GM12878 (cell line): Measurements from ENCODE around the gene CDKN1C. TPM values are rescaled to one million over a fixed set of nuclear protein-coding genes. Genes with fewer than 3 reads are reported as not detected.

Experiments
- ATAC-seq: fragments of 200-7000 bp; cut with Tn5 transposase; 3 replicates; pipeline ENCODE4 v1.9.1; 2020; ENCODE audit warnings: mild to moderate bottlenecking, moderate library complexity
- BruUV-seq: library from RNA; stranded (reverse); fragments of 400-500 nt; replicated peaks from 2 replicates; lab custom pipeline; 2021; lab: Mats Ljungman, UMichigan
- CTCF ChIA-PET: fragments of 300-600 bp; sonication (Branson Sonifier 250); formaldehyde crosslinking; extraction: SDS; loops from one replicate; lab custom pipeline; 2021; ENCODE audit warnings: inconsistent platforms; lab: Yijun Ruan, JAX
- POLR2A ChIA-PET: fragments of 350-600 bp; formaldehyde crosslinking; extraction: SDS; loops from one replicate; lab custom pipeline; 2021; ENCODE audit warnings: inconsistent platforms; lab: Charles Lee
- RAD21 ChIA-PET: fragments of 300-600 bp; sonication (Branson Sonifier 250); formaldehyde crosslinking; loops from one replicate; lab custom pipeline; 2023; ENCODE audit warnings: antibody characterized with exemption; ENCODE audit not compliant: unreplicated experiment; lab: Charles Lee
- SMC1A ChIA-PET: fragments of 300-600 bp; sonication (Branson Sonifier 250); formaldehyde crosslinking; loops from one replicate; lab custom pipeline; 2023; ENCODE audit not compliant: unreplicated experiment, uncharacterized antibody; lab: Charles Lee
- DNase-seq: peaks from one replicate; pipeline ENCODE4 v3.0.0-alpha.2; 2011; ENCODE audit warnings: low read depth, low spot score
- FAIRE-seq: peaks from 3 replicates; lab custom pipeline; 2011; peaks lifted over from hg19 to GRCh38; lab: Jason Lieb, UNC
- H2AFZ ChIP-seq: 2 replicates; pipeline ENCODE4 v1.6.0; 2011; ENCODE audit warnings: low read depth, low read length, control low read depth; ENCODE audit not compliant: control insufficient read depth
- H3K27ac ChIP-seq: 2 replicates; pipeline ENCODE4 v1.5.1; 2011; ENCODE audit warnings: control low read depth; ENCODE audit not compliant: control insufficient read depth, insufficient read depth
- H3K27me3 ChIP-seq, 2 experiments: replicated peaks in 1 of 2; 2 replicates each; pipeline versions ENCODE4 v1.6.0 to v1.6.1; 2011; ENCODE audit warnings: low read length in 1 of 2; ENCODE audit not compliant: control insufficient read depth in 2 of 2, insufficient read depth in 2 of 2
- H3K36me3 ChIP-seq, 2 experiments: 2 replicates each; pipeline ENCODE4 v1.5.1; 2011; ENCODE audit warnings: low read length in 1 of 2; ENCODE audit not compliant: control insufficient read depth in 2 of 2, insufficient read depth in 2 of 2
- H3K4me1 ChIP-seq: 2 replicates; pipeline ENCODE4 v1.6.1; 2011; ENCODE audit warnings: mild to moderate bottlenecking, low read length, moderate library complexity, mixed read lengths; ENCODE audit not compliant: control insufficient read depth, insufficient read depth
- H3K4me2 ChIP-seq: 2 replicates; pipeline ENCODE4 v1.6.0; 2011; ENCODE audit warnings: control low read depth; ENCODE audit not compliant: control insufficient read depth, insufficient read depth
- H3K4me3 ChIP-seq: fragments of 200-600 bp; sonication (generic); 2 replicates; pipeline ENCODE4 v1.5.1; 2016
- H3K79me2 ChIP-seq: 2 replicates; pipeline ENCODE4 v1.6.0; 2011; ENCODE audit warnings: low read length; ENCODE audit not compliant: control insufficient read depth, insufficient read depth
- H3K9ac ChIP-seq: 2 replicates; pipeline ENCODE4 v1.8.0; 2011; ENCODE audit warnings: low read length, control low read depth, mixed read lengths; ENCODE audit not compliant: control insufficient read depth, insufficient read depth
- H3K9me3 ChIP-seq: replicated peaks from 3 replicates; pipeline ENCODE4 v1.5.1; 2011; ENCODE audit warnings: mild to moderate bottlenecking, low read length; ENCODE audit not compliant: control insufficient read depth, insufficient read depth
- H4K20me1 ChIP-seq: 2 replicates; pipeline ENCODE4 v1.6.0; 2011; ENCODE audit not compliant: control insufficient read depth, insufficient read depth
- CBFB ChIP-seq: IDR thresholded peaks from 2 replicates; pipeline ENCODE4 v1.6.1; 2016; ENCODE audit warnings: antibody characterized with exemption, low read depth
- ETV6 ChIP-seq, 2 experiments: fragments of 450-650 bp in 1 of 2; IDR thresholded peaks in 1 of 2; conservative IDR thresholded peaks in 1 of 2; 2 replicates each; pipeline ENCODE4 v1.6.1; 2014; ENCODE audit warnings: antibody characterized with exemption in 1 of 2, borderline replicate concordance in 1 of 2, low read depth in 1 of 2, mild to moderate bottlenecking in 1 of 2, moderate library complexity in 1 of 2
- FOXK2 ChIP-seq: fragments of 450-650 bp; IDR thresholded peaks from 2 replicates; pipeline ENCODE4 v1.6.1; 2017; ENCODE audit warnings: mild to moderate bottlenecking, moderate library complexity
- GABPA ChIP-seq: IDR thresholded peaks from 2 replicates; pipeline ENCODE4 v1.6.1; 2014; ENCODE audit warnings: antibody characterized with exemption, low read depth, mild to moderate bottlenecking, inconsistent platforms
- GATAD2B ChIP-seq: fragments of 450-650 bp; conservative IDR thresholded peaks from 2 replicates; pipeline ENCODE4 v1.6.1; 2017; ENCODE audit warnings: low read depth, mild to moderate bottlenecking, moderate library complexity
- NR2C2 ChIP-seq: IDR thresholded peaks from 2 replicates; pipeline ENCODE4 v1.6.1; 2011; ENCODE audit warnings: borderline replicate concordance, low read depth; ENCODE audit not compliant: control insufficient read depth, insufficient read length
- POLR2AphosphoS5 ChIP-seq: IDR thresholded peaks from 2 replicates; pipeline ENCODE4 v1.6.1; 2011; ENCODE audit warnings: mild to moderate bottlenecking, low read length, inconsistent platforms
- RB1 ChIP-seq: fragments of 450-650 bp; formaldehyde crosslinking; IDR thresholded peaks from 2 replicates; pipeline ENCODE4 v1.6.1; 2017; ENCODE audit warnings: mild to moderate bottlenecking, borderline replicate concordance
- SMARCA5 ChIP-seq: fragments of 450-650 bp; IDR thresholded peaks from 2 replicates; pipeline ENCODE4 v1.6.1; 2017; ENCODE audit warnings: mild to moderate bottlenecking
- SREBF2 ChIP-seq: IDR thresholded peaks from 2 replicates; pipeline ENCODE4 v1.6.1; 2012; ENCODE audit warnings: mild to moderate bottlenecking, low read length
- WGBS: methylation state at CpG from one replicate; pipeline ENCODE4 v1.1.6; 2016; ENCODE audit warnings: low lambda C conversion rate; ENCODE audit not compliant: insufficient replicate concordance, insufficient coverage; ENCODE audit errors: missing lambda C conversion rate; 5-methylcytosine and 5-hydroxymethylcytosine counted together
- in situ Hi-C: fragments of 300-500 bp; cut with MboI; formaldehyde crosslinking; loops from 9 replicates; pipeline ENCODE4 v1.14.3; 2018; ENCODE audit warnings: mixed read lengths
- intact Hi-C: fragments of 100-400 bp; cut with micrococcal nuclease; formaldehyde crosslinking; loops from one replicate; pipeline ENCODE4 v1.14.2; 2022; ENCODE audit not compliant: unreplicated experiment
- polyA plus RNA-seq, 11 experiments: library from polyadenylated mRNA; depleted of rRNA in 4 of 11; unstranded in 6 of 11; stranded (reverse) in 5 of 11; fragments of >200 nt; fragmentation: Nextera tagmentation in 4 of 11; fragmentation: Illumina TruSeq in 1 of 11; extraction: Ambion mirVana in 4 of 11; extraction: Trizol in 1 of 11; gene quantifications; 1 replicate in 1 of 11; 2 replicates in 10 of 11; pipeline versions ENCODE4 v1.2.1 to v1.2.3, GENCODE V29; 2011 to 2016; ENCODE audit warnings: inconsistent platforms in 2 of 11, missing spikeins in 2 of 11, low read depth in 1 of 11
- total RNA-seq, 4 experiments: library from RNA; depleted of rRNA in 3 of 4; stranded (reverse); fragments of >200 nt in 3 of 4; fragmentation: Illumina TruSeq in 1 of 4; extraction: Trizol in 1 of 4; gene quantifications; 2 replicates each; pipeline versions ENCODE4 v1.2.1 to v1.2.3, GENCODE V29; 2013 to 2021
- TF ChIP-seq, protein P1 (sequence below): fragments of 450-650 bp; conservative IDR thresholded peaks from 2 replicates; pipeline ENCODE4 v1.6.1; 2017; ENCODE audit warnings: mild to moderate bottlenecking, moderate library complexity

Gene CDKN1C
- total and polyA plus RNA-seq, 10 of the 15 experiments (the other 5 are each of a cell fraction or from before 2014, with no cell fraction given): 0.05 to 0.21 (median 0.14) TPM; not detected in 7

DNA sequence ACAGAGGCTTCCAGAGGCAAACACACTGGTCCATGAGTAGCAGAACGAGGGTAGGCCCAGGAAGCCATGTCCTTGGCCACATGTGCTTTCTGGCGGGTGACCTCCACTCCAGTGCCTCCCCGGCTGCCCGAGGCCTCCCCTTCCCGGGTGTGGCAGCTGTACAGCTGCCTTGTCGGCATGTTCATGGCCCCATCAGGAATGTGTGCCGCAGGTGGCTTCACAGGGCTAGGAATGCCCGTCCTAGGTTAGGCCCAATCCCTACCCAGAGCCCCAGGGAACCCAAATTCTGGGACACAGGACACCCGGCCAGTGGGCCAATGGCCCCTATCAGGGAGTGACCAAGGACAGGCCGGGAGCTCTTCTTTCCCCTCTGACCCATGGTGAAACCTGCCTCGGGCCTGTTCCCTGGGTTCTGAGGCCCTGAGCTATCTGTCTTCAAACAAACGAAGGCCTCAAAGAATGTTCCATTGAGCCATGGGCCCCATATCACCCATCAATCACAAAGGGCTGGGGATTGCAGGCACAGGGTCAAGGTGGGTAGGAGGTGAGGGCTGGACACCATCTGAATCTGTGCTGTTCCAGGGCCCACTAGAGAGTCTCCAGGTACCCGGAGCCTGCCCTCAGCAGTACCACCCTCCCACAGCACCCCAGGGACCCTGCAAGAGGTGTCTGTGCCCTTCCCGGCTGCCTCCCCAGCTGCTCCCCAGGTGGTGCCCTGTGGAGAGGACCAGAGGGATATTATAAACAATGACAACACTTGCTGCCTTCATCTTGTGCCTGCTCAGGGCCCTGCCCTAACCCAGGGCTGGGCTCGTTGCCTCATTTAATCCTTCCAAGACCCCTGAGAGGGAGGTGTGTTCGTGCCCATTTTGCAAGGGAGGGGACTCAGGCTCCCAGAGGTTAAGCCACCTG, 4.0 kb upstream of the CDKN1C start:
- no peak for TF ChIP-seq SMARCA5
- TF ChIP-seq, protein P1, sequence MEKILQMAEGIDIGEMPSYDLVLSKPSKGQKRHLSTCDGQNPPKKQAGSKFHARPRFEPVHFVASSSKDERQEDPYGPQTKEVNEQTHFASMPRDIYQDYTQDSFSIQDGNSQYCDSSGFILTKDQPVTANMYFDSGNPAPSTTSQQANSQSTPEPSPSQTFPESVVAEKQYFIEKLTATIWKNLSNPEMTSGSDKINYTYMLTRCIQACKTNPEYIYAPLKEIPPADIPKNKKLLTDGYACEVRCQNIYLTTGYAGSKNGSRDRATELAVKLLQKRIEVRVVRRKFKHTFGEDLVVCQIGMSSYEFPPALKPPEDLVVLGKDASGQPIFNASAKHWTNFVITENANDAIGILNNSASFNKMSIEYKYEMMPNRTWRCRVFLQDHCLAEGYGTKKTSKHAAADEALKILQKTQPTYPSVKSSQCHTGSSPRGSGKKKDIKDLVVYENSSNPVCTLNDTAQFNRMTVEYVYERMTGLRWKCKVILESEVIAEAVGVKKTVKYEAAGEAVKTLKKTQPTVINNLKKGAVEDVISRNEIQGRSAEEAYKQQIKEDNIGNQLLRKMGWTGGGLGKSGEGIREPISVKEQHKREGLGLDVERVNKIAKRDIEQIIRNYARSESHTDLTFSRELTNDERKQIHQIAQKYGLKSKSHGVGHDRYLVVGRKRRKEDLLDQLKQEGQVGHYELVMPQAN: no peak
- TF ChIP-seq NR2C2: no peak
- TF ChIP-seq RB1: no peak
- no peak for TF ChIP-seq CBFB
- no peak for TF ChIP-seq ETV6 (conservative IDR thresholded peaks at IDR 0.05 in 1 of 2, IDR thresholded peaks at IDR 0.05 in 1 of 2; ENCODE audit: borderline replicate concordance in 1 of 2, low read depth in 1 of 2)
- TF ChIP-seq FOXK2: no peak
- no peak for TF ChIP-seq GATAD2B
- TF ChIP-seq SREBF2: no peak
- no peak for TF ChIP-seq GABPA
- no peak for TF ChIP-seq POLR2AphosphoS5
- H3K36me3 ChIP-seq: no peaks in the 10 kb centered on the region
- POLR2A ChIA-PET: interaction anchor here (1.2 kb wide), 1 partner anchor 356 kb away, joined by 3 read pairs; no protein-coding TSS in a partner anchor
- intact Hi-C loops: loop anchor here (2.0 kb wide), 1 partner anchor 193 kb away; no protein-coding TSS in a partner anchor
- in situ Hi-C loops: loop anchor here (5.0 kb wide), 1 partner anchor 357 kb away; no protein-coding TSS in a partner anchor
- H3K9ac ChIP-seq: no peak overlapping the region
- no peak overlapping the region for H3K4me3 ChIP-seq
- ATAC-seq (no peak), FAIRE-seq (no peak), DNase-seq (no peak)
- H3K9me3 ChIP-seq: no peaks in the 10 kb centered on the region
- RAD21 ChIA-PET: interaction anchor here (8.3 kb wide), 1 partner anchor 356 kb away, joined by 151 read pairs; no protein-coding TSS in a partner anchor
- WGBS: 19% methylated on average over 16 of the region's 16 CpGs
- peaks cover 10% of the 10 kb centered on the region for H3K4me1 ChIP-seq
- no peak overlapping the region for H3K4me2 ChIP-seq
- H4K20me1 ChIP-seq: no peaks in the 10 kb centered on the region
- H2AFZ ChIP-seq: no peak overlapping the region
- no TSS peak for BruUV-seq
- no peak overlapping the region for H3K27ac ChIP-seq
- H3K79me2 ChIP-seq: no peaks in the 10 kb centered on the region
- peaks cover 3 to 6% of the 10 kb centered on the region in 2 experiments; a peak in 3 of 4 replicates for H3K27me3 ChIP-seq
- SMC1A ChIA-PET: interaction anchor here (0.6 to 6.9 kb wide), 2 partner anchors 13 to 356 kb away, joined by 3 to 108 read pairs; no protein-coding TSS in a partner anchor
- CTCF ChIA-PET: interaction anchor here (0.6 to 10.2 kb wide), 11 partner anchors 12 to 469 kb away, joined by 3 to 233 read pairs (median 3); a partner anchor contains a TSS
